Activated T-helper 1 cell treated with anti-CD3 and anti-CD28 coated beads, Interleukin-12 subunit alpha, Interleukin-12 subunit beta, Interleukin-2, Interleukin-4 antibody, amounts not matched to agents 30 ng/mL and 10 ng/mL and 1 ng/mL, durations not matched to agents 14 hours and 24 hours and 36 hours (primary cell): ENCODE data around the gene ADGRD1. TPM values are rescaled to one million over a fixed set of nuclear protein-coding genes. Genes with fewer than 3 reads are reported as not detected.

Experiments used
- DNase-seq: peaks from one replicate; pipeline ENCODE4 v3.0.0; 2021; ENCODE audit warnings: low spot score
- H3K27ac Mint-ChIP-seq: one replicate; pipeline ENCODE4 v1.8.0; 2021; ENCODE audit warnings: mild to moderate bottlenecking, mixed read lengths
- H3K27me3 Mint-ChIP-seq: one replicate; pipeline ENCODE4 v1.8.0; 2022; ENCODE audit warnings: mild to moderate bottlenecking, moderate library complexity, mixed read lengths; ENCODE audit not compliant: insufficient read depth
- H3K36me3 Mint-ChIP-seq: one replicate; pipeline ENCODE4 v1.8.0; 2021; ENCODE audit warnings: low read depth, mixed read lengths
- H3K4me1 Mint-ChIP-seq: one replicate; pipeline ENCODE4 v1.8.0; 2021; ENCODE audit warnings: low read depth, mixed read lengths
- H3K4me3 Mint-ChIP-seq: one replicate; pipeline ENCODE4 v1.8.0; 2021; ENCODE audit warnings: mild to moderate bottlenecking, moderate library complexity, mixed read lengths
- H3K9me3 Mint-ChIP-seq: one replicate; pipeline ENCODE4 v1.8.0; 2021; ENCODE audit warnings: mixed read lengths
- intact Hi-C: fragments of 100-400 bp; cut with micrococcal nuclease; formaldehyde crosslinking; loops from one replicate; pipeline ENCODE4 v1.15.1; 2024
- total RNA-seq: library from RNA; stranded (reverse); gene quantifications from 2 replicates; pipeline ENCODE4 v1.2.3, GENCODE V29; 2022

Gene ADGRD1
- total RNA-seq, 1 donor from 2014 or later = 0.18 TPM

DNA sequence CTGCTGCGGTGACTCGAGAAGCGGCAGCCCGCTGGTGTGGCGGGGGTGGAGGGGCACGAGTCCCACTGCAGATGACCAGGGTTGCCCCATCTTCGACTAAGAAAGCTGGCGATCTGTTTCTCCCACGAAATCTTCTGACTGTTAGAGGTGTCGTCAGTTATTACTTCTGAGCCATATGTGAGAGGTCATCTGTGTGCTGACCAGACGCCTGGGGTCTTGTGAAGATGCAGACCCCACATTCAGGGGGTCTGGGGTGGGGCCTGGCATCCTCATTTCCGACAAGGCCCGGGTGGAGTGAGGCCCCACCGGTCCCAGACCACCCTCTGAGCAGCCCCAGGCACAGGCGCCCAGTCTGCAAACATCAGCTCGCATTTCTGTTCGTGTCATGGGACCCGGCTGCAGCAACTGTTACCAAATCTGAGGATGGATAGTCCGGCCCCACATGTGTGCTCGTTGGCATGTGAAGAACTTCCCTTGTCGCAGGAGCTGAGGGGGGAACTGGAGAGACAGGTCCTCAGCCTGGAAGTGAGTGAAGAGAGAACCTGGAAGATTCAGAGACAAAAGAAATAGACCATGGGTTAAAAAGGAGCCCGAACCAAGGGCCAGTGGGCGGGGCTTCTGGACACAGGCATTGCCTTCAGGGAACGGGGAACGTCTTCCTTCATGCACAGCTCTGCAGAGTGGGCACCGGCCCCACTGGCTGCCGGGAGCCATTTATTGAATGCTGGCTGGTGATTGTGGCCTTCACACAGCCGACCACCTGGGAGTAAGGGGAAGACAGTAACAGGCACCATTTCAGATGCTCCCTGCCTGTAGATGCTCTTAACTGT lies 135.2 kb downstream of the ADGRD1 start:
- H3K27me3 Mint-ChIP-seq = no peaks in the 10 kb centered on the region
- H3K27ac Mint-ChIP-seq = no peak overlapping the region
- no peak overlapping the region for H3K4me3 Mint-ChIP-seq
- intact Hi-C loops = no loop called here
- no peak for DNase-seq
- peaks cover 21% of the 10 kb centered on the region for H3K4me1 Mint-ChIP-seq
- H3K36me3 Mint-ChIP-seq = no peaks in the 10 kb centered on the region
- no peaks in the 10 kb centered on the region for H3K9me3 Mint-ChIP-seq

DNA sequence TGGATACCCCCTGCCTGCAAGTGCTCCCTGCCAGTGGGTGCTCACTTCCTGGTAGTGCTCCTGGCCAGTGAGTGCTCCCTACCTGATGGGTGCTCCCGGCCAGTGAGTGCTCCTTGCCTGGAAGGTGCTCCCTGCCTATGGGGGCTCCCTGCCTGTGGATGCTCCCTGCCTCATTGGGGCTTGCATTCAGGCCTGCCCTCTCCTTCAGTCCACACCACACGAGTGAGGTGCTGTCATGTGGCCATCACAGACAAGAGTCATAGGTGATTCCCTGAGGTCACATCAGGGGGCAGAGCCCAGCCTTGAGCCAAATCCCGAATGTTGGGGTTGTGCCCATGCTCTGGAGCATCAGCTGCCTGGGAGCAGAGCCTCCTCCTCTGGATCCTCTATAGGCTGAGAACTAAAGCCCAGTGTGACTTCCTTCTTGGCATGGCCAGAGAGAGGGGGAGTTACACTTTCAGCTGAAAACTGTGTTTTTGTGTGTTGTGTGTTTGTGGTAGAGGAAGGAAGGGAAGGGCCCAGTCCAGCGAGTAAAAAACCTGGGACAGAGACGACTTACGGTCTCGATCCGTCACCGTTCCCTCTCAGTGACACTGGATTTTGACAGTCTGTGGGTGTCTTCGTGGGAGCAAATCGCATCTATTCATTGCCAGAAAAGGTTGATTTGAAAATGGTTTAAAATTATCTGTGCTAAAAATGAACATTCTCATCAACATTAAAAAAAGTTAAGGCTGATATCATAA lies 136.0 kb downstream of the ADGRD1 start:
- Mint-ChIP-seq H3K36me3 (no peaks in the 10 kb centered on the region), H3K9me3 (no peaks in the 10 kb centered on the region), H3K27ac (no peak overlapping the region), H3K4me1 (peaks cover 21% of the 10 kb centered on the region), H3K4me3 (no peak overlapping the region), H3K27me3 (no peaks in the 10 kb centered on the region)
- intact Hi-C loops = loop anchor here (5.0 kb wide), 2 partner anchors 123 to 217 kb away; partner anchors contain the start of gene RAN
- DNase-seq = no peak

DNA sequence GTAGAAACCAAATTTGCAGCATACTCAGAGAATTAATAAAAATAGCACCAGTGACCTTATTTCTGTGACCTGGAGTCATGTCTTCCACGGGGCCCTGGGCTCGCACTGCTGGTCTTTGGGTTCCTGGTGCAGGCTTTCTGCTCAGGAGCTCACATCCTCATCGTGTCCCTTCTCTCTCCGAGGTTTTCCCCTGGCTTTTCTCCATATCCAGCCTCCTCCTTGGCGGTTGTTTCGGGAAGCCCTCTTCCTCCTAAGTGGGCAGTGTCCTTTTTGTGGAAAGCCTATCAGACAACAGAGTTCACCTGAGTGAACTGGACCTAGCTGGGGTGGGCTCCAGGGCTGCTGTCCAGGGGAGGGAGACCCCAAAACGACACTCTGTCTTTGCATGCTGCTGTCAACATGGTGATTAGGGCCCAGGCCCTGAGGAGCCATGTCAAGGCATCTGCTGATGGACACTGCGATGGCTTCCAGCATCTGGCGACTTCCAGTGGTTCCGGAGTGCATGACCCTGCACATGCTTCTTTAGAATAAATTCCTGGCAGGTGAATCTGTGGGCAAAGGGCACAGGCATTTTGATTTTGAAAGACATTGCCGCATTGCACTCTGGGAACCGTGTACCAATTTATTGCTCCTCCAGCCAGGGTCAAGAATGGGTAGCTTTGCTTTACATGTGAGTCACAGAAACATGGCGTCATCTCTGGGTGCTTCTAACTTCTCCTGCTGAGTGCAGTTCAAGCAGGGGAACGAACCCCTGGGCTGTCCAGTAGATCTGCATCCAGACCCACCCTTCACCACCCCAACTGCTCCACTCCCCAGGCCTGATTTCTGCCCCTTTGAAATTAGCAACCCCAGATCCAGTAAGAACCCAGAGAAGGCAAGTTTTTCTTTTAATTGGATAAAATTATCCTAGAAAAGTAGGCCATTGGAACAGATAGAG lies 136.8 kb downstream of the ADGRD1 start:
- no peak for DNase-seq
- Mint-ChIP-seq H3K36me3 (no peaks in the 10 kb centered on the region), H3K4me3 (no peak overlapping the region), H3K27ac (peak overlapping the region; percentile 37), H3K27me3 (no peaks in the 10 kb centered on the region), H3K4me1 (peaks cover 21% of the 10 kb centered on the region), H3K9me3 (no peaks in the 10 kb centered on the region)
- intact Hi-C loops = loop anchor here (5.0 kb wide), 2 partner anchors 122 to 218 kb away; partner anchors contain the start of gene RAN

GRCh38 chr12:131091413-131091975 lies 137.8 kb downstream of the ADGRD1 start:
- Mint-ChIP-seq H3K36me3 (no peaks in the 10 kb centered on the region), H3K27me3 (no peaks in the 10 kb centered on the region), H3K27ac (peak overlapping the region; percentile 86), H3K4me3 (peak overlapping the region; percentile 59), H3K9me3 (no peaks in the 10 kb centered on the region), H3K4me1 (peaks cover 21% of the 10 kb centered on the region)
- peak; percentile 18 for DNase-seq
- intact Hi-C loops = loop anchor here (5.0 kb wide), 2 partner anchors 121 to 219 kb away; partner anchors contain the start of gene RAN

- Mint-ChIP-seq H3K27me3 (no peaks in the 10 kb centered on the region), H3K27ac (peak overlapping the region; percentile 86), H3K4me1 (peaks cover 21% of the 10 kb centered on the region), H3K36me3 (no peaks in the 10 kb centered on the region), H3K9me3 (no peaks in the 10 kb centered on the region), H3K4me3 (peak overlapping the region; percentile 59)
- intact Hi-C loops = loop anchor here (5.0 kb wide), 2 partner anchors 120 to 220 kb away; partner anchors contain the start of gene RAN
- no peak for DNase-seq
Observed at GRCh38 chr12:131091976-131092691, 138.4 kb downstream of the ADGRD1 start.

DNA sequence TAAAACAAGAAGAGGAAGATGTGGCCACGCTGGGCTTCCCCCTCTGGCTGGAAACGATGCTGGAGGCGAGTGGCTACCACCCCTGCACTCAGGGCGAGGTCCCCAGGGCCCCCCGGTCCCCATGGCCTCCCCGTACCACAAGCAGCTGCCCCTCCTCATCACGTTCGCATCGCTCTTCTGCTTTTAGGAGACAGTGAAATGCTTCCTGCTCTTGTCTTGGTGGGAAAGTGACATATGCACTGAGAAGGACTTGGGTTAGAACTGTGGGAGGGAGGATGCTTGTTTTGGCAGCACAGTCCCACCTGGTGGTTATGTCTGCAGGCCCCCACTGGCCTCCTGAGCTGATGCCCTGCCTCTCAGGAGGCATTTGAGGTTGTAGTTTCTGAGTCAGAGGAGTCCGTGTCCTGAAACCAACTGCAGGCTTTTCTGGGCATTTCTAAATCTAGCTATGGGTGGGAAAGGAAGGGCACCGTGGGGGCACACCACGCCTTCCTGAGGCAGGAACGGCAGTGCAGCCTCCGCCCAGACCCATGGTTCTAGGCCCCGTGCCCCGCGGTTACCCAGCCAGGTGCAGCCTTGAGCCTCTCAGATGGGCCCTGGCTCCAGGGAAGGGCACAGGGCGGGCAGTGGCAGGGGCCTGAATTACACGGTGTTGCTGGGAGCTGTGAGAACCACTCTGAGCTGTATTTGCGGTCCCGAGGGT lies 139.3 kb downstream of the ADGRD1 start:
- no peaks in the 10 kb centered on the region for H3K36me3 Mint-ChIP-seq
- H3K9me3 Mint-ChIP-seq = no peaks in the 10 kb centered on the region
- H3K27me3 Mint-ChIP-seq = no peaks in the 10 kb centered on the region
- peak overlapping the region; percentile 24 for H3K4me3 Mint-ChIP-seq
- peak overlapping the region; percentile 45 for H3K27ac Mint-ChIP-seq
- DNase-seq = peak; percentile 3
- H3K4me1 Mint-ChIP-seq = peaks cover 21% of the 10 kb centered on the region
- intact Hi-C loops = loop anchor here (5.0 kb wide), 2 partner anchors 119 to 221 kb away; partner anchors contain the start of gene RAN

- H3K27me3 Mint-ChIP-seq = no peaks in the 10 kb centered on the region
- H3K4me1 Mint-ChIP-seq = peaks cover 21% of the 10 kb centered on the region
- no peak overlapping the region for H3K4me3 Mint-ChIP-seq
- no peaks in the 10 kb centered on the region for H3K9me3 Mint-ChIP-seq
- H3K36me3 Mint-ChIP-seq = no peaks in the 10 kb centered on the region
- no peak for DNase-seq
- no peak overlapping the region for H3K27ac Mint-ChIP-seq
- intact Hi-C loops = loop anchor here (5.0 kb wide), 2 partner anchors 119 to 221 kb away; partner anchors contain the start of gene RAN
Observed at GRCh38 chr12:131093604-131093955, 139.9 kb downstream of the ADGRD1 start.

GRCh38 chr12:131093971-131094830 lies 140.5 kb downstream of the ADGRD1 start:
- Mint-ChIP-seq H3K36me3 (no peaks in the 10 kb centered on the region), H3K9me3 (no peaks in the 10 kb centered on the region), H3K27me3 (no peaks in the 10 kb centered on the region), H3K4me3 (no peak overlapping the region), H3K4me1 (peaks cover 21% of the 10 kb centered on the region), H3K27ac (no peak overlapping the region)
- DNase-seq = no peak
- intact Hi-C loops = loop anchor here (5.0 kb wide), 2 partner anchors 118 to 222 kb away; partner anchors contain the start of gene RAN

GRCh38 chr12:131094831-131095805 lies 141.4 kb downstream of the ADGRD1 start:
- Mint-ChIP-seq H3K4me1 (peaks cover 21% of the 10 kb centered on the region), H3K9me3 (no peaks in the 10 kb centered on the region), H3K27ac (no peak overlapping the region), H3K27me3 (no peaks in the 10 kb centered on the region), H3K36me3 (no peaks in the 10 kb centered on the region), H3K4me3 (no peak overlapping the region)
- no peak for DNase-seq
- intact Hi-C loops = loop anchor here (5.0 kb wide), 2 partner anchors 117 to 223 kb away; partner anchors contain the start of gene RAN
